HG02759 (cell line): ENCODE measurements around the gene RNF169.

Experiments used
- ATAC-seq: cut with Tn5 transposase; IDR thresholded peaks from one replicate; pipeline ENCODE4 v1.9.1; 2021; ENCODE audit warnings: mild to moderate bottlenecking, moderate library complexity; ENCODE audit not compliant: unreplicated experiment

Gene RNF169

GRCh38 chr11:74768172-74768651 lies 19.6 kb downstream of the RNF169 start:
- peak; percentile 71 for ATAC-seq

GRCh38 chr11:74769055-74769707 lies 20.5 kb downstream of the RNF169 start:
- ATAC-seq, result no peak

- no peak for ATAC-seq
Measured at GRCh38 chr11:74770456-74770855, 21.8 kb downstream of the RNF169 start.

DNA sequence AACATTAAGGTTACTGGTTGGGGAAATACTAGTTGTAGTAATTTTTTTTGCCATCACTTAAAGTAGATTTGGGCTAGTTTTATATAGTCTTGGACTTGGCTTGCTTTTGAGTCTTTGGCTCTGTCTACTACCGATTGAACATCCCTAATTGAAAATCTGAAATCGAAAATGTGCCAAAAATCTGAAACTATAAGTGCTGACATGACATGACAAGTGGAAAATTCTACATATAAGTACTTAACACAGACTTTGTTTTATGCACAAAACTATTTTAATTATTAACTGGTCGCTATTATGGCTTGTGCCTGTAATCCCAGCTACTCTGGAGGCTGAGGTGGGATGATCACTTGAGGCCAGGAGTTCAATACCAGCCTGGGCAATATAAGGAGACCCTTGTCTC lies 22.5 kb downstream of the RNF169 start:
- ATAC-seq, result no peak

DNA sequence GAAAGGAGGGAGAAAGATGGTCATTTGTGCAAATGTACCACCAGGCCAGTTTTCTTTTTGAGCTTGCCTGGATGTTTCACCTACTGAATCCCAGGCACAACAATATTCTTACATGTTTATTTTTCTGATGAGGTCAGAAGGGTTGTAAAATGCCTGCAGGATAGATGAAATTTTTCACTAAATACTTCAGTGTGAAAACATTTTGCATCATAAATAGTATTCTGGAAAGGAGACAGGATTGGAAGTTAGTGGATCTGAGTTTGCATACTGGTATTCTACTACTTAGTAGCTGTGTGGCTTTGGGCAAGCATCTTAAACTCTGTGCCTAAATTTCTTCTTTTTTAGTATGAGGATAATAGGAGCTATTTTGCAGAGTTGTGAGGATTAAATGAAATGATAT lies 24.8 kb downstream of the RNF169 start:
- no peak for ATAC-seq

GRCh38 chr11:74775762-74776161 lies 27.1 kb downstream of the RNF169 start:
- no peak for ATAC-seq

- no peak for ATAC-seq
Measured at GRCh38 chr11:74776546-74776945, 27.9 kb downstream of the RNF169 start.

GRCh38 chr11:74777038-74777437 lies 28.4 kb downstream of the RNF169 start:
- ATAC-seq, result no peak

GRCh38 chr11:74777877-74778276 lies 29.2 kb downstream of the RNF169 start:
- ATAC-seq, result no peak

- no peak for ATAC-seq
Measured at GRCh38 chr11:74778581-74778980, 29.9 kb downstream of the RNF169 start.

DNA sequence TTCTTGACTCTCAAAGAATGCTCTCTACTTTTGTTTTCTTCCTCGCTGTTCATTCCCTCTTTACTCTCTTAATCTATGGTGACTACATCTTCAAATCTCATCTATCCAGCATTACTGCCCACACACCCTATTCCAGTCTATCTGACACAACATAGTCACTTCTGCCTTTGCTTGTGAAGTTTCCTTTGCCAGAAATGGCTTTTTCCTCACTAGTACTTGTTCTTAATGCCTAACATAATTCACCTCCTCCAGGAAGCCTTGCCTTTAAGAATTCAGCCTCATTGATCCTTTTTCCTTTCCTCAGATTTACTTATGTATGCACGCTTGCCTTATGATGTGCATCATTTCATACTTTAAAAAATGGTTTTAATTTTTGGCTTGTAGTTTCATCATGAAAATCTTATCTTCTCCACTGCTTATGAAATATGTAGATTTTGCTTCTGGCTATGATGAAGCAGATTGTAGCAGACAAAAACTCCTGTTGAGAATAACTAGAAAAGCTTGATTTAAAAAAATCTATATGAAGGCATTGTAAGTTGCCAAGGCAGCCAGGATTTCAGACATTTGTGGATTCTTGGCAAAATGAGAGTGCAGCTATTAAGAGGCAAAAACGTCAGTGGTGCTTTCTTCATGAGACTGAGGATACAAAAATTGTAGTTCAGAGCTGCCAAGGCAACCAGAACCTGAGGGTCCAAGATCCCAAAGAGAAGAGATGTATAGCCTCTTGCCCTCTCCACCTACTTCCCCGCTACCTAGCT lies 31.8 kb downstream of the RNF169 start:
- no peak for ATAC-seq

- peak; percentile 83 for ATAC-seq
Measured at GRCh38 chr11:74783241-74783871, 34.7 kb downstream of the RNF169 start.

DNA sequence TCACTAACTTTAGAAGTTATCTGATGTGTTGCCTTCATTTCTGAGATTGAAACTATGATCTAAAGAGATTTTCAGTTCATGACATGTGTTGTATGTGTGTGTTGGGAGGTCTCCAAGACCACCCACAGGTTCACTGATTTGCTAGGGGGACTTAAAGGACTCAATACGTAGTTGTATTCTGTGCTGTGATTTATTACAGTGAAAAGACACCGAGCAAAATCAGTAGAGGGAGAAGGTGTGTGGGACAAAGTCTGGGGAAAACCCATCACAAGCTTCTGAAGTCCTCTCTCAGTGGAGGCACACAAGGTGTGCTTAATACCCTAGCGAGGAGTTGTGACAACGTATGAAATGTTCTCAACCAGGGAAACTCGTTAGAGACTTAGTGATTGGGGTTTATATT lies 35.6 kb downstream of the RNF169 start:
- ATAC-seq, result no peak

DNA sequence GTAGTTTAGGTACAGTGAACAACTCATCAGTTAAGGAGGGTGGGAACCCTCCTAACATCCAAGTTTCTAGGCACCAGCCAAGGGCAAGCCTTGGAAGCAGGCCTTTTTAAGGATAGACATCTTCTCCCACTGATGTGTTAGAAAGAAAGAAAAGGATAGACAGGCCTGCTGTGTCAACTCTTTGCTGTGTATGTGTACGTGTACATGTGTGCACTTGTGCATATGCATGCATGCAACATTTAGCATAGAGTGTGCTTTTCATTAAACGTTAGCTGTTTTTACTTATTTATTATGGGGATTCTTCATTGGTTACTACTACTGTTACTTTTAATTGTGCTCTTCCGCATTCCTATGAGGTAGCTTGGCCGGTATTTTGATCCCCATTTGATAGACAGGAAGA lies 36.1 kb downstream of the RNF169 start:
- no peak for ATAC-seq

GRCh38 chr11:74786574-74786973 lies 37.9 kb downstream of the RNF169 start:
- ATAC-seq, result no peak

- no peak for ATAC-seq
Measured at GRCh38 chr11:74791333-74792100, 42.9 kb downstream of the RNF169 start.

DNA sequence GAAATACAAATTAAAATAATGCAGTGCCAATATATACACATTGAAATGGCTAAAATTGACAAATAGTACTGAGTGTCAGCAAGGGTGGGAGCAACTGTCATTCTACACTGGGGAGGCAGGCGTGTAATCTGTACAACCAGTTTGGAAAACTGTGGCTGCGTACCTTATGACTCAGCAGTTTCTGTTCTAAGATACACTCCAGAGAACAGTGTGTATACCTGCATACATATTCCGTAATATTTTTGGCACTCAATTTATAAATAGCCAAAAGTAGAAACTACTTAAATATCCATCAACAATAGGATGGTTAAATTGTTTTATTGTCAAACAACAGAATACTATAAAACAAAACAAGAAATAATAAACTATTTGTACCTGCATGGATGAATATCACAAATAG lies 57.6 kb downstream of the RNF169 start:
- ATAC-seq, result no peak

GRCh38 chr11:74809801-74810200 lies 61.2 kb downstream of the RNF169 start:
- no peak for ATAC-seq

DNA sequence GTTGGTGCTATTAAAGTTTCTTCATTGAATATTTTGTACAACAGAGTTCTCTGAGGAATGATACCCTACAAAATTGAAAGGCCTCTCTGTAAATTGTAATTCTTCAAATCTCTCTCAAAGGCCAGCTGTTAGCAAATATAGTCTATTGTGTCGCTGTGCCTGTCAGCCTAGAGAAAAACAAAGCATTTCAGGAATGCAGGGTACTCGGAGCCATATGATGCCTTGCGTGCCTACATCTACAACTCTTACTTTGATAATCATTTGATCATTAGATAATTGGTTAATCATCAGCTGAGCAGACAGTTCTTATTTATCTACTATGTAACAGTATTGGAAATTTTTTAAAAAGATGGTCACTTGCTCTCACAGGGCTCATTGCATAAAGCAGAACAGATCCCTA lies 67.3 kb downstream of the RNF169 start:
- ATAC-seq, result no peak

GRCh38 chr11:74816664-74817063 lies 68.0 kb downstream of the RNF169 start:
- ATAC-seq, result no peak

GRCh38 chr11:74818283-74818946 lies 69.8 kb downstream of the RNF169 start:
- no peak for ATAC-seq
